ENCODE measurements around the gene FOXC2. TPM values are rescaled to one million over a fixed set of nuclear protein-coding genes. Genes with fewer than 3 reads are reported as not detected.

Gene FOXC2
- total and polyA plus RNA-seq, 9 of the 15 experiments (the other 6 are each of a cell fraction or from before 2014, with no cell fraction given), result 0.01 to 0.11 (median 0.10) TPM; not detected in 5

GRCh38 chr16:86580063-86580790 lies 13.6 kb downstream of the FOXC2 start (continued):
- TF ChIP-seq CHD7 (IDR thresholded peaks at IDR 0.05; ENCODE audit: low read depth, low read length) (no peak), CAMTA2 (CRISPR knock-in tag; conservative IDR thresholded peaks at IDR 0.05) (no peak), NR4A1 (CRISPR knock-in tag; IDR thresholded peaks at IDR 0.05) (no peak), NR4A1 (tag; IDR thresholded peaks at IDR 0.05) (no peak), ZNF699 (CRISPR knock-in tag; IDR thresholded peaks at IDR 0.05; ENCODE audit: insufficient replicate concordance) (no peak), ZNF143 (CRISPR knock-in tag; IDR thresholded peaks at IDR 0.05) (no peak), IRF2 (CRISPR knock-in tag; IDR thresholded peaks at IDR 0.05) (no peak), CC2D1A (IDR thresholded peaks at IDR 0.05) (no peak), C11orf30 (IDR thresholded peaks at IDR 0.05; ENCODE audit: low read depth) (no peak), MAZ (CRISPR knock-in tag; conservative IDR thresholded peaks at IDR 0.05 in 1 of 2, IDR thresholded peaks at IDR 0.05 in 1 of 2) (no peak), FUS (optimal IDR thresholded peaks at IDR 0.05; ENCODE audit: low read depth, low read length) (no peak), TFE3 (CRISPR knock-in tag; IDR thresholded peaks at IDR 0.05) (no peak), SMAD4 (CRISPR knock-in tag; conservative IDR thresholded peaks at IDR 0.05) (no peak), ZNF586 (CRISPR knock-in tag; conservative IDR thresholded peaks at IDR 0.05) (no peak)
